Stimulated activated CD4-positive, alpha-beta T cell treated with anti-CD3 and anti-CD28 coated beads, Interleukin-1b, Interleukin-23, amount 100 ng/mL, for 48 hours (primary cell): ENCODE data around the gene SNX10.

Experiments used
- DNase-seq: peaks from one replicate; pipeline ENCODE4 v3.0.0-alpha.2; 2020

The SNX10 gene

GRCh38 chr7:26409661-26410547, 118.2 kb downstream of the SNX10 start:
- no peak for DNase-seq

GRCh38 chr7:26413007-26413691, 121.5 kb downstream of the SNX10 start:
- no peak for DNase-seq

- DNase-seq, result no peak
Measured at GRCh38 chr7:26416004-26416403, 124.3 kb downstream of the SNX10 start.

- DNase-seq, result no peak
Measured at GRCh38 chr7:26417911-26418413, 126.3 kb downstream of the SNX10 start.

- no peak for DNase-seq
Measured at GRCh38 chr7:26419198-26419597, 127.5 kb downstream of the SNX10 start.

- no peak for DNase-seq
Measured at GRCh38 chr7:26420422-26421019, 128.9 kb downstream of the SNX10 start.

GRCh38 chr7:26422761-26423160, 131.1 kb downstream of the SNX10 start:
- DNase-seq, result no peak

- no peak for DNase-seq
Measured at GRCh38 chr7:26423436-26423835, 131.8 kb downstream of the SNX10 start.
